Activated CD8-positive, alpha-beta memory T cell treated with anti-CD3 and anti-CD28 coated beads for 1 hour (primary cell): ENCODE measurements around the gene FHDC1.

Experiments used
- DNase-seq, 2 donors: peaks; one replicate each; pipeline ENCODE4 v3.0.0-alpha.2; 2020; ENCODE audit warnings: low read depth in 1 of 2; ENCODE audit errors: extremely low read depth in 1 of 2

The FHDC1 gene

GRCh38 chr4:152979731-152980330, 43.7 kb downstream of the FHDC1 start:
- no peak for DNase-seq

GRCh38 chr4:152981278-152981677, 45.2 kb downstream of the FHDC1 start:
- DNase-seq = no peak

- DNase-seq = no peak
These were observed 45.7 kb downstream of the FHDC1 start for GRCh38 chr4:152981842-152982241.

- DNase-seq = no peak
These were observed 47.1 kb downstream of the FHDC1 start for GRCh38 chr4:152983221-152983620.

GRCh38 chr4:152983774-152984411, 47.8 kb downstream of the FHDC1 start:
- DNase-seq = no peak

- no peak for DNase-seq
These were observed 52.8 kb downstream of the FHDC1 start for GRCh38 chr4:152988721-152989553.

- DNase-seq = no peak
These were observed 53.4 kb downstream of the FHDC1 start for GRCh38 chr4:152989554-152989970.

GRCh38 chr4:152990471-152991131, 54.5 kb downstream of the FHDC1 start:
- DNase-seq = no peak

- no peak for DNase-seq
These were observed 55.3 kb downstream of the FHDC1 start for GRCh38 chr4:152991398-152991797.

- DNase-seq = no peak
These were observed 55.9 kb downstream of the FHDC1 start for GRCh38 chr4:152992027-152992426.

GRCh38 chr4:152992466-152992865, 56.3 kb downstream of the FHDC1 start:
- DNase-seq = no peak

- DNase-seq = no peak
These were observed 57.9 kb downstream of the FHDC1 start for GRCh38 chr4:152994038-152994437.

GRCh38 chr4:152996111-152996571, 60.0 kb downstream of the FHDC1 start:
- DNase-seq = no peak

- DNase-seq = no peak
These were observed 60.5 kb downstream of the FHDC1 start for GRCh38 chr4:152996672-152997071.

- no peak for DNase-seq
These were observed 61.2 kb downstream of the FHDC1 start for GRCh38 chr4:152997288-152997687.

GRCh38 chr4:152997771-152998487, 61.8 kb downstream of the FHDC1 start:
- DNase-seq = no peak

- DNase-seq = no peak
These were observed 62.7 kb downstream of the FHDC1 start for GRCh38 chr4:152998861-152999260.

GRCh38 chr4:152999346-153000075, 63.4 kb downstream of the FHDC1 start:
- DNase-seq = no peak

- no peak for DNase-seq
These were observed 63.9 kb downstream of the FHDC1 start for GRCh38 chr4:153000076-153000420.

- DNase-seq = no peak
These were observed 65.5 kb downstream of the FHDC1 start for GRCh38 chr4:153001626-153002025.
